AG09319 (cell line): ENCODE measurements around the gene ZSCAN25.
"Not testable (repeated sequence)": the region's sequence is repeated elsewhere in the genome, so short reads cannot be mapped to it uniquely, and the experiment has no call there.

Source experiments
- DNase-seq: peaks from one replicate; pipeline ENCODE4 v3.0.0-alpha.2; 2010; ENCODE audit warnings: low read depth; ENCODE audit errors: extremely low read depth
- TF ChIP-seq, protein P1 (sequence below): IDR thresholded peaks from 2 replicates; pipeline ENCODE4 v1.5.1; 2011; ENCODE audit warnings: low read depth, mild to moderate bottlenecking, inconsistent platforms, low read length, moderate library complexity

ZSCAN25 gene

GRCh38 chr7:99625961-99626360 is 9.2 kb downstream of the ZSCAN25 start:
- TF ChIP-seq, protein P1, sequence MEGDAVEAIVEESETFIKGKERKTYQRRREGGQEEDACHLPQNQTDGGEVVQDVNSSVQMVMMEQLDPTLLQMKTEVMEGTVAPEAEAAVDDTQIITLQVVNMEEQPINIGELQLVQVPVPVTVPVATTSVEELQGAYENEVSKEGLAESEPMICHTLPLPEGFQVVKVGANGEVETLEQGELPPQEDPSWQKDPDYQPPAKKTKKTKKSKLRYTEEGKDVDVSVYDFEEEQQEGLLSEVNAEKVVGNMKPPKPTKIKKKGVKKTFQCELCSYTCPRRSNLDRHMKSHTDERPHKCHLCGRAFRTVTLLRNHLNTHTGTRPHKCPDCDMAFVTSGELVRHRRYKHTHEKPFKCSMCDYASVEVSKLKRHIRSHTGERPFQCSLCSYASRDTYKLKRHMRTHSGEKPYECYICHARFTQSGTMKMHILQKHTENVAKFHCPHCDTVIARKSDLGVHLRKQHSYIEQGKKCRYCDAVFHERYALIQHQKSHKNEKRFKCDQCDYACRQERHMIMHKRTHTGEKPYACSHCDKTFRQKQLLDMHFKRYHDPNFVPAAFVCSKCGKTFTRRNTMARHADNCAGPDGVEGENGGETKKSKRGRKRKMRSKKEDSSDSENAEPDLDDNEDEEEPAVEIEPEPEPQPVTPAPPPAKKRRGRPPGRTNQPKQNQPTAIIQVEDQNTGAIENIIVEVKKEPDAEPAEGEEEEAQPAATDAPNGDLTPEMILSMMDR, result no peak
- no peak for DNase-seq

DNA sequence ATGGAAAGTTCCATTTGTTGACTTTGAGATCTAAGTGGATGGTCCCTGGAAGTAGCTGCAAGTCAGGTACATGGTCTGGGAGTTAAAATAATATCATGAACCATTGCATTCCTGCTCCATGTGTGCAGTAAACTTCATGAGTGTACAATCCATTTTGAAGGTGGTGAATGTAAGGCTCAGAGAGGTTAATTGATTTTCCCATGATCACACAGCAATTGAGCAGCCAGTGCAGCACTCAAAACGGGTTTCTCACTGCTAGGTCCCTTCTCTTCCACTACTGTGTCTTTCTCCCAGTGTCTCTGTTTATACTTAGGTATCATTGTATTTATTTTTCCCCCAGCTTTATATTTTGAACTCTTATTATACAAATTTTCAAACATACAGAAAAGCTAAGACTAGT is 9.9 kb downstream of the ZSCAN25 start:
- TF ChIP-seq, protein P1, result no peak
- DNase-seq, result no peak

GRCh38 chr7:99627513-99627912 is 10.8 kb downstream of the ZSCAN25 start:
- TF ChIP-seq, protein P1, result no peak
- DNase-seq, result no peak

GRCh38 chr7:99628471-99629465 is 12.0 kb downstream of the ZSCAN25 start:
- TF ChIP-seq, protein P1, result no peak
- DNase-seq, result no peak

- no peak for DNase-seq
- TF ChIP-seq, protein P1, result no peak
Observed at GRCh38 chr7:99629643-99630042, 12.9 kb downstream of the ZSCAN25 start.

DNA sequence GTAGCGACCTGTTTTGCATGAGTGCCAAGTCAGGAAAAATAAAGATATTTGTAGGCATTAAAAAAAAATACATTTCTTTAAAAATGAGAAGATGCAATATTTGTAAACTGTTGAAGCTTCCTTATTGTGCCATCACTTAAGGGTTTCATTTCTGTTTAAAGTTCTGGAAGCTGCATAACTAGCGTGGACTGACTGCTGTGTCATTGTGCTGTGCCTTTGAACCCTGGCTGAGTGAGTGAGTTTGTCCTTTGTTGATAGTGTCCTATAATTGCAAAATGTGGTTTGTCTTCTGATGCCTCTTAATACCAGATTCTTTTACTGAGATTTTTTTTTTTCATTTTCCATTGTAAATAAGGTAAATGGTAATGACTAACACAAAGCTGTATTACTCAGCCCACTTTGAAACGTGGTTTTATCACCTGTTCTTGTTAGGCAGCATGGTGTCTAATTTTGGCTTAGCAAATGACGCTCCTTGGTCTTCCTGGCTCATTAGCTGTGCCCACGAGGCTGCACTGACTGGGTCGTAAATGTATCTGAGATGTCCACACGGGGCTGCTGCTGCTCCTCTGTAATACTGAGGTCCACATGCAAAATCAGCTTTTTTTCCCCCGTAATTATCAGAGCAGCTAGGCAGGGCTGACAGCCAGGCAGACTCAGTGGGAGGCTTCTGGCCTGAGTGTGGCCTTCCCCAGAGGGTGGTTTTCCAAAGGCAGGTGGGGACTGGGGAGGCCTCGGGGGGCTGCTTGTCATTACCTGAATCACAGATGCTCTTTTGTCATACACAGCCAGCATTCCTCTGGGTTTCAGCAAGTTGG is 14.8 kb downstream of the ZSCAN25 start:
- DNase-seq, result no peak
- TF ChIP-seq, protein P1, result no peak; the same call in 1 of the 2 replicates

GRCh38 chr7:99637414-99637813 is 20.7 kb downstream of the ZSCAN25 start:
- not testable (repeated sequence) for DNase-seq
